VCaP (cell line): ENCODE measurements around the gene NRIP3.

Experiments
- H3K27ac ChIP-seq: fragments of 450-650 bp; 2 replicates; pipeline ENCODE4 v1.5.1; 2017
- CTCF ChIP-seq: fragments of 450-650 bp; conservative IDR thresholded peaks from 2 replicates; pipeline ENCODE4 v1.5.1; 2017; ENCODE audit warnings: mild to moderate bottlenecking, moderate library complexity

NRIP3 gene

GRCh38 chr11:9040410-9040809 lies 36.6 kb upstream of the NRIP3 start:
- no peak for TF ChIP-seq CTCF
- H3K27ac ChIP-seq = no peak overlapping the region

GRCh38 chr11:9039863-9040262 lies 36.1 kb upstream of the NRIP3 start:
- no peak for TF ChIP-seq CTCF
- no peak overlapping the region for H3K27ac ChIP-seq

GRCh38 chr11:9039198-9039597 lies 35.4 kb upstream of the NRIP3 start:
- H3K27ac ChIP-seq = no peak overlapping the region
- no peak for TF ChIP-seq CTCF

GRCh38 chr11:9038541-9038940 lies 34.7 kb upstream of the NRIP3 start:
- TF ChIP-seq CTCF = no peak
- no peak overlapping the region for H3K27ac ChIP-seq

GRCh38 chr11:9037963-9038362 lies 34.2 kb upstream of the NRIP3 start:
- TF ChIP-seq CTCF = no peak
- no peak overlapping the region for H3K27ac ChIP-seq

GRCh38 chr11:9037046-9037780 lies 33.4 kb upstream of the NRIP3 start:
- H3K27ac ChIP-seq = no peak overlapping the region
- no peak for TF ChIP-seq CTCF

GRCh38 chr11:9030601-9031000 lies 26.8 kb upstream of the NRIP3 start:
- H3K27ac ChIP-seq = no peak overlapping the region
- TF ChIP-seq CTCF = no peak
